C4-2B (cell line): Measurements from ENCODE around the gene LCN15.
"Not testable (repeated sequence)": the region's sequence is repeated elsewhere in the genome, so short reads cannot be mapped to it uniquely, and the experiment has no call there.

Source experiments
- CTCF ChIP-seq: fragments of 450-650 bp; conservative IDR thresholded peaks from 2 replicates; pipeline ENCODE4 v1.5.1; 2017; ENCODE audit warnings: mild to moderate bottlenecking
- ZFX ChIP-seq: fragments of 450-650 bp; IDR thresholded peaks from 2 replicates; pipeline ENCODE4 v1.6.1; 2017

GRCh38 chr9:136760834-136761544 is 3.3 kb downstream of the LCN15 start:
- TF ChIP-seq CTCF = peak; percentile 87
- TF ChIP-seq ZFX = not testable (repeated sequence)
